ENCODE measurements around the gene PIM2. TPM values are rescaled to one million over a fixed set of nuclear protein-coding genes. Genes with fewer than 3 reads are reported as not detected.

PIM2 gene
- total RNA-seq, 1 donor = 4.3 TPM

DNA sequence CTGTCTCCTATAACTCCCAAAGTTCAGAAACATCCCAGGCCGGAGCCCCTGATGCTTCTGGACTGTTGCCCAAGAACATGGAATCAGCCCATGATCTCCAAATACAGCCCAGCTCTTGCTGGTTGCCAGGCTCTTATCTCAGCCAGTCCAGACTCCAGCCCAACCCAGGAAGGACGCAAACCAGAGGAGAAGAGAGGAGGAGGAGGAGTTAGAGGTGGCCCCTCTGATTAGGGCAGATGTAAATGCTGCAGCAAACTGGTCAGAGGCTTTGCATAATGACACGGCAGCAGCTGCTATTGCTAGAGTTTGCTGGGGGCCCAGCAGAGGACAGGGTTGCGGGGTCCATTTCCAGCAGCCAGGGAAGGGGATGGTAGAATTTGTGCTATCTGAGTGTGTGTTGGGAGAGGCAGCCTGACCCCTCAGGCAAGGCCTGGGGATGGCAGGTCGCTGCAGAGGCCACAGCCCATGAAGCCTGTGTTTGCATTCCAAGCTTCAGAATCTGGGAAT lies 42.8 kb upstream of the PIM2 start:
- Histone ChIP-seq H3K27me3 (ENCODE audit: insufficient read depth, low read length) (no peaks in the 10 kb centered on the region), H3K4me1 (ENCODE audit: insufficient read depth, low read length) (peaks cover 7% of the 10 kb centered on the region), H3K4me3 (ENCODE audit: insufficient read depth, low read length) (no peak overlapping the region), H2AFZ (ENCODE audit: low read length) (no peak overlapping the region), H3K36me3 (ENCODE audit: insufficient read depth, low read length) (no peaks in the 10 kb centered on the region), H3K4me2 (ENCODE audit: insufficient read depth, low read length) (no peak overlapping the region), H3K79me2 (ENCODE audit: insufficient read depth, low read length) (peaks cover 6% of the 10 kb centered on the region), H3K27ac (ENCODE audit: low read depth, low read length) (no peak overlapping the region), H3K9me3 (ENCODE audit: low read depth, low read length) (no peaks in the 10 kb centered on the region), H4K20me1 (ENCODE audit: insufficient read depth, low read length) (peaks cover 2% of the 10 kb centered on the region)
- DNase-seq (ENCODE audit: insufficient read length, low spot score, missing footprints) = no peak
- TF ChIP-seq, protein P1, sequence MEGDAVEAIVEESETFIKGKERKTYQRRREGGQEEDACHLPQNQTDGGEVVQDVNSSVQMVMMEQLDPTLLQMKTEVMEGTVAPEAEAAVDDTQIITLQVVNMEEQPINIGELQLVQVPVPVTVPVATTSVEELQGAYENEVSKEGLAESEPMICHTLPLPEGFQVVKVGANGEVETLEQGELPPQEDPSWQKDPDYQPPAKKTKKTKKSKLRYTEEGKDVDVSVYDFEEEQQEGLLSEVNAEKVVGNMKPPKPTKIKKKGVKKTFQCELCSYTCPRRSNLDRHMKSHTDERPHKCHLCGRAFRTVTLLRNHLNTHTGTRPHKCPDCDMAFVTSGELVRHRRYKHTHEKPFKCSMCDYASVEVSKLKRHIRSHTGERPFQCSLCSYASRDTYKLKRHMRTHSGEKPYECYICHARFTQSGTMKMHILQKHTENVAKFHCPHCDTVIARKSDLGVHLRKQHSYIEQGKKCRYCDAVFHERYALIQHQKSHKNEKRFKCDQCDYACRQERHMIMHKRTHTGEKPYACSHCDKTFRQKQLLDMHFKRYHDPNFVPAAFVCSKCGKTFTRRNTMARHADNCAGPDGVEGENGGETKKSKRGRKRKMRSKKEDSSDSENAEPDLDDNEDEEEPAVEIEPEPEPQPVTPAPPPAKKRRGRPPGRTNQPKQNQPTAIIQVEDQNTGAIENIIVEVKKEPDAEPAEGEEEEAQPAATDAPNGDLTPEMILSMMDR (IDR thresholded peaks at IDR 0.05; ENCODE audit: extremely low read depth, low read depth, low read length) = no peak

DNA sequence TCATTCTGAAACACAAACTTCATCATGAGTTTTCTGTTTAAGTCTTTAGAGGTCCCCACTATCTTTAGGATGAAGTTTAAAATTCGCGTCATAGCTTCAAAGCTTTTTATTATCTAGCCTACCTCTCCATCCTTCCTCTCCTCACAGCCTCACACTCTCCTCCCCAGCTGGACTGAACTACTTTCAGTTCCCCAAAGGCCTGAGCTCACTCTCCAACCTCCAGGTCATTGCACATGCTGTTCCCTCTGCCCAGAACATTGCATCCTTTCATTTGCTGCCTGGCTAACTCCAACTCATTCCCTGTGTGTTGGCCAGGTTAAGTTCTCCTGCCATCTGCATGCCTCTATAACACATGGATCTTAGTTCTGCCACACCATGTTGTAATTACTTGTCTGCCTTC lies 41.5 kb upstream of the PIM2 start:
- Histone ChIP-seq H3K79me2 (ENCODE audit: insufficient read depth, low read length) (peaks cover 19% of the 10 kb centered on the region), H3K4me1 (ENCODE audit: insufficient read depth, low read length) (peaks cover 16% of the 10 kb centered on the region), H3K27ac (ENCODE audit: low read depth, low read length) (no peak overlapping the region), H2AFZ (ENCODE audit: low read length) (no peak overlapping the region), H3K4me3 (ENCODE audit: insufficient read depth, low read length) (no peak overlapping the region), H4K20me1 (ENCODE audit: insufficient read depth, low read length) (peaks cover 15% of the 10 kb centered on the region), H3K27me3 (ENCODE audit: insufficient read depth, low read length) (no peaks in the 10 kb centered on the region), H3K4me2 (ENCODE audit: insufficient read depth, low read length) (no peak overlapping the region), H3K9me3 (ENCODE audit: low read depth, low read length) (no peaks in the 10 kb centered on the region), H3K36me3 (ENCODE audit: insufficient read depth, low read length) (peaks cover 8% of the 10 kb centered on the region)
- no peak for DNase-seq (ENCODE audit: insufficient read length, low spot score, missing footprints)
- TF ChIP-seq, protein P1 (IDR thresholded peaks at IDR 0.05; ENCODE audit: extremely low read depth, low read depth, low read length) = no peak

DNA sequence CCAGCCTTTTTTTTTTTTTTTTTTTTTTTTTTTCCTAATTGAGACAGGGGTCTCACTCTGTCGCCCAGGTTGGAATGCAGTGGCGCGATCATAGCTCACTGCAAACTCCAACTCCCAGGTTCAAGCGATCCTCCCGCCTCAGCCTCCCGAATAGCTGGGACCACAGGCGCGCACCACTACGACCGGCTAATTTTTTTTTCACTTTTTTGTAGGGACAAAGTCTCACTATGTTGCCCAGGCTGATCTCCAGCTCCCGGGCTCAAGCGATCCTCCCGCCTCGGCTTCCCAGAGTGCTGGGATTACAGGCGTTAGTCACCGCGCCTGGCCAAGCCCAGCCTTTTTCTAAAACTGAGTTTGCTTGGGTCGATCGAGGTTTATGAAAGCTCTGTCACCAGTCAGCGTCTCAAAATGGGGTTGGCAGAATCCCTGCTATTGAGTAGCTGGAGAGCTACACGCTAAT lies 39.8 kb upstream of the PIM2 start:
- Histone ChIP-seq H3K79me2 (ENCODE audit: insufficient read depth, low read length) (peaks cover 35% of the 10 kb centered on the region), H3K4me1 (ENCODE audit: insufficient read depth, low read length) (peaks cover 18% of the 10 kb centered on the region), H3K9me3 (ENCODE audit: low read depth, low read length) (no peaks in the 10 kb centered on the region), H3K4me3 (ENCODE audit: insufficient read depth, low read length) (peak overlapping the region; percentile 79), H3K36me3 (ENCODE audit: insufficient read depth, low read length) (peaks cover 14% of the 10 kb centered on the region), H2AFZ (ENCODE audit: low read length) (peak overlapping the region; percentile 66), H4K20me1 (ENCODE audit: insufficient read depth, low read length) (peaks cover 19% of the 10 kb centered on the region), H3K4me2 (ENCODE audit: insufficient read depth, low read length) (peak overlapping the region; percentile 85), H3K27ac (ENCODE audit: low read depth, low read length) (peak overlapping the region; percentile 100), H3K27me3 (ENCODE audit: insufficient read depth, low read length) (no peaks in the 10 kb centered on the region)
- TF ChIP-seq, protein P1 (IDR thresholded peaks at IDR 0.05; ENCODE audit: extremely low read depth, low read depth, low read length) = no peak
- no peak for DNase-seq (ENCODE audit: insufficient read length, low spot score, missing footprints)

DNA sequence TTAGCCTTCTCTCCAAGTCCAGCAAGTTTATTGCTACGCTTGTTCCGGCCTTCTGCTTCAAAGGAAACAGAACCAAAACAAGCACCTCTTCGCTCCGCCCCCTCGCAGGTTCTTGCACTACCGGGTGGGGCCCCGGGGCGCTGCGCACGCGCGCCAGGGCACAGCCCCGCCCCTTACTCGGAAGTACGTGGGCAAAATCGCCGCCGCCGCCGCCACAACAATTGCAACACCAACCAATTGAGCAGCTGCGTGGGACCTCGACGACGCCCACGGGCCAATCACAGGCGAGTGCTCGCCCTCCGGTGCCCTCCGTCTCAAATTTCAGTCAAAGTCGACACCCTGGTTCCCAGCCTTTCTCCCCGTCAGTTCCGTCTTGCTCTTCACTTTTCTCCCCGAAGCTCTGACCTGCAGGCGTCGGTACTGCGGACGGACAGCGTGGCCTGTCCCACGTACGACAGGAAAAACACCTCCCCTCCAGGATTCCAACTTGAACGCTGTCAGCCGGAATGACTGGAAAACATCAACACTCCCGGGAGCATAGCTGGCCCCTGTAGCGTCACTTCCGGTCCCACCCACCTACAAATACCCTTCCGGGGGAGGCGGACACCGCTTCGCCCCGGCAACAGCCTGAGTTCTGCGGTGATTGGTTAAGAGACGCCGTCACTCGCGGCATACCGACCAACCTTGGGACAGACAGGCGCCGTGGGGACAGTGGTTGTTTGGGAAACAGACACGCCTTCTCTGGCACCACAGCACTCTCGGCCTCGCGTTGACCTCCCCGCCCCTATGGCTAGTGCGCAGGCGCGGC lies 39.2 kb upstream of the PIM2 start:
- H3K4me2 ChIP-seq (ENCODE audit: insufficient read depth, low read length) = peak overlapping the region; percentile 85

More for the DNA sequence above, 39.2 kb upstream of the PIM2 start:
- Histone ChIP-seq H3K27me3 (ENCODE audit: insufficient read depth, low read length) (no peaks in the 10 kb centered on the region), H3K36me3 (ENCODE audit: insufficient read depth, low read length) (peaks cover 17% of the 10 kb centered on the region), H4K20me1 (ENCODE audit: insufficient read depth, low read length) (peaks cover 24% of the 10 kb centered on the region), H3K79me2 (ENCODE audit: insufficient read depth, low read length) (peaks cover 42% of the 10 kb centered on the region), H3K9me3 (ENCODE audit: low read depth, low read length) (no peaks in the 10 kb centered on the region), H3K4me3 (ENCODE audit: insufficient read depth, low read length) (peak overlapping the region; percentile 79), H2AFZ (ENCODE audit: low read length) (peak overlapping the region; percentile 63), H3K27ac (ENCODE audit: low read depth, low read length) (peak overlapping the region; percentile 100), H3K4me1 (ENCODE audit: insufficient read depth, low read length) (peaks cover 18% of the 10 kb centered on the region)
- DNase-seq (ENCODE audit: insufficient read length, low spot score, missing footprints) = peak; percentile 98
- TF ChIP-seq, protein P1 (IDR thresholded peaks at IDR 0.05; ENCODE audit: extremely low read depth, low read depth, low read length) = no peak

Measured in osteoblast (primary cell).